Naive B cell (primary cell): Measurements from ENCODE around the gene GALNT10. TPM values are rescaled to one million over a fixed set of nuclear protein-coding genes. Genes with fewer than 3 reads are reported as not detected.

Experiments
- ATAC-seq, 2 donors: fragments of 150-1000 bp; cut with Tn5 transposase; 2 replicates each; pipeline ENCODE4 v1.10.0; 2021; ENCODE audit warnings: low read depth in 2 of 2, mild to moderate bottlenecking in 2 of 2, moderate library complexity in 2 of 2
- DNase-seq: peaks from one replicate; pipeline ENCODE4 v3.0.0; 2022
- H3K27ac Mint-ChIP-seq, 6 donors: one replicate each; pipeline ENCODE4 v1.8.0; 2020 to 2022; ENCODE audit warnings: mild to moderate bottlenecking in 6 of 6, mixed read lengths in 6 of 6, moderate library complexity in 5 of 6, inconsistent platforms in 2 of 6
- H3K27me3 Mint-ChIP-seq, 3 donors: one replicate each; pipeline ENCODE4 v1.8.0; 2021 to 2022; ENCODE audit warnings: mixed read lengths in 3 of 3, mild to moderate bottlenecking in 1 of 3
- H3K36me3 Mint-ChIP-seq, 2 donors: one replicate each; pipeline ENCODE4 v1.8.0; 2020 to 2022; ENCODE audit warnings: mixed read lengths in 2 of 2, inconsistent platforms in 1 of 2, mild to moderate bottlenecking in 1 of 2
- H3K4me1 Mint-ChIP-seq, 3 donors: one replicate each; pipeline ENCODE4 v1.8.0; 2020 to 2022; ENCODE audit warnings: mixed read lengths in 3 of 3, inconsistent platforms in 1 of 3, mild to moderate bottlenecking in 1 of 3, moderate library complexity in 1 of 3
- H3K4me3 Mint-ChIP-seq, 8 donors: one replicate each; pipeline ENCODE4 v1.8.0; 2020 to 2022; ENCODE audit warnings: mild to moderate bottlenecking in 8 of 8, mixed read lengths in 8 of 8, moderate library complexity in 8 of 8, inconsistent platforms in 2 of 8
- H3K9me3 Mint-ChIP-seq, 7 donors: one replicate each; pipeline ENCODE4 v1.8.0; 2020 to 2022; ENCODE audit warnings: mixed read lengths in 7 of 7, mild to moderate bottlenecking in 5 of 7, inconsistent platforms in 2 of 7, moderate library complexity in 1 of 7
- polyA plus RNA-seq, 6 donors: library from polyadenylated mRNA; unstranded; fragments of 300-500 nt; fragmentation: Illumina TruSeq; gene quantifications; one replicate each; pipeline ENCODE4 v1.2.3, GENCODE V29; 2021; ENCODE audit warnings: low read depth in 6 of 6

Gene GALNT10
- polyA plus RNA-seq, 6 donors from 2014 or later: 13.6 to 29.3 (median 19.7) TPM

DNA sequence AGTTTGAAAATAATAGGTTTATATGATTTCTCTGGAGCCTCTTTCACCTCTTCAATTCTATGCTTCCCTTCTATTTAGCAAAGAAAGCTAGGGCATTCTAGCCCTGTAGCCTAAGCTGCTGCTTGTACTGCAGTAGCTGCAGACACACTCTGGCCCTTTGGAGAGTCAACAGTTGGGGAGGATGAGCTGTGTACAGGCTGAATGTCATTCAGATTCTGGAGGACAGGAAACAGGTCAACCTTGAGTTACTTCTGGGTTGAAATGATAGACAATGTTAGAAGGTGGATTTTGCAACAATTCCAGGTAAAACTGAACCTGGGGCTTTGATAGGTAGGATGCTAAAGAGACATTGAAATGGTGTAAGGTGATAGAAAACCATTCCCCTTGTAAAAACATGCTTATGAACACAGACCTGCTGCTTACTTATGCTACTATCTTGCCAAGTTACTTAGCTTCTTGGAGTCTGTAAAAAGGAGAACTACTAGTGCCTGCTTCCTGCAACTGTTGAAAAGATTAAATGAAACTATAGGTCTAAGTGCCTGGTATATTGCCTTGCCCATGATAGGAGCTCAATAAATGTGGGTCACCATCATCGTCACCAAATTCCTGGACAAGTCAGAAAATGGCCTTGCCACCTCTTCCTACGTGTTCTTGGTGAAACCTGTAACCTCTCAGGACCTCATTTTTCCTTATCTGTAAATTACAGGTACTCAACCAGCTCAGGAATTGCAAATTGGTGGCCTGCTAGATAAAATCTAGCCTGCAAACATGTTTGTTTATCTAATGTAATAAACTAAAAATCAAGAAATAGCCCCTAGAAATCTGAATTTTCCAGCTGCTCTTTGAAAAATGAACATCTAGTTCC lies 83.7 kb downstream of the GALNT10 start:
- peak; percentile 9 for DNase-seq
- Mint-ChIP-seq H3K4me1 (peaks cover 43 to 44% (median 44%) of the 10 kb centered on the region in 3 donors), H3K4me3 (peak overlapping the region in 5 of 8 donors; percentile 40 to 81 (median 71)), H3K36me3 (peaks cover 0 to 5% of the 10 kb centered on the region in 2 donors), H3K9me3 (no peaks in the 10 kb centered on the region), H3K27ac (peak overlapping the region in 5 of 6 donors; percentile 51 to 89 (median 65)), H3K27me3 (no peaks in the 10 kb centered on the region)
- peak; percentile 68 to 79 for ATAC-seq

DNA sequence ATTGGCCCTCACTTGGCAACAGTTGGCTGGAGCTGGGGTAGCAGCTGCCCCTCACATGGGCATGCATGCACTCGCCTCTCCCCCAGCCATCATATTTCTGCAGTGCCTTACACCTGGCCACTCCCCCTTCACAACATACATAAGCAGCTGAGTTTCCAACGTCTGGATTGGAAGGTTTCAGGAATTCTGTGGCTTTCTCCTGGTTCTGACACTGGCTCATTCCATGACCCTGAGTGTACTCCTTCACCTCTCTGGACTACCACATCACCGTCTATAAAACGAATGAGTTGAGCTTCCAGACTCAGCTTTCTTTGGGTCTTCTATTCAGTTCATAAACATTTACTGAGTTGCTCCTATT lies 84.3 kb downstream of the GALNT10 start:
- no peaks in the 10 kb centered on the region for H3K9me3 Mint-ChIP-seq
- peak overlapping the region in 2 of 8 donors; percentile 25 to 26 for H3K4me3 Mint-ChIP-seq
- DNase-seq: no peak
- peaks cover 38 to 44% (median 44%) of the 10 kb centered on the region in 3 donors for H3K4me1 Mint-ChIP-seq
- H3K27ac Mint-ChIP-seq: peak overlapping the region in 2 of 6 donors; percentile 48 to 78
- H3K27me3 Mint-ChIP-seq: no peaks in the 10 kb centered on the region
- H3K36me3 Mint-ChIP-seq: peaks cover 0 to 5% of the 10 kb centered on the region in 2 donors
- no peak for ATAC-seq

DNA sequence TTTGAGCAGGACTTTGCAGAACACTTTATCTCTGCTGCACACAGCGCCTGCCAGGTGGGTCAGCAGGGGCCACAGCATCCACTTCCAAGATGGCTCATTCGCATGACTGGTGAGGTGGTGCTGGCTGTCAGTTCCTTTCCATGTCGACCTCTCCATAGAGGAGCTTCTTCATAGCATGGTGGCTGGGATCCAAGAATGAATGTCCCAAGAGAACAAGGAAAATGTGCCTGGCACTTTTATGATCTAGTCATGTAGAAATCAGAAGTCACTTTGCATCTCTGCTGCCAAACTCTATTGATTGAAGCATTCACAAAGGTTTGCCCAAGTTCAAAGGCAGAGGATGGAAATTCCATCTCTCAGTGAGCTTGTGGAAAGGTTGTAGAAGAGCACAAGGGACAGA lies 85.0 kb downstream of the GALNT10 start:
- ATAC-seq (no peak), DNase-seq (no peak)
- peaks cover 38 to 44% (median 44%) of the 10 kb centered on the region in 3 donors for H3K4me1 Mint-ChIP-seq
- H3K27ac Mint-ChIP-seq: peak overlapping the region in 1 of 6 donors; percentile 21
- peaks cover 0 to 5% of the 10 kb centered on the region in 2 donors for H3K36me3 Mint-ChIP-seq
- no peak overlapping the region for H3K4me3 Mint-ChIP-seq
- no peaks in the 10 kb centered on the region for H3K27me3 Mint-ChIP-seq
- H3K9me3 Mint-ChIP-seq: no peaks in the 10 kb centered on the region

DNA sequence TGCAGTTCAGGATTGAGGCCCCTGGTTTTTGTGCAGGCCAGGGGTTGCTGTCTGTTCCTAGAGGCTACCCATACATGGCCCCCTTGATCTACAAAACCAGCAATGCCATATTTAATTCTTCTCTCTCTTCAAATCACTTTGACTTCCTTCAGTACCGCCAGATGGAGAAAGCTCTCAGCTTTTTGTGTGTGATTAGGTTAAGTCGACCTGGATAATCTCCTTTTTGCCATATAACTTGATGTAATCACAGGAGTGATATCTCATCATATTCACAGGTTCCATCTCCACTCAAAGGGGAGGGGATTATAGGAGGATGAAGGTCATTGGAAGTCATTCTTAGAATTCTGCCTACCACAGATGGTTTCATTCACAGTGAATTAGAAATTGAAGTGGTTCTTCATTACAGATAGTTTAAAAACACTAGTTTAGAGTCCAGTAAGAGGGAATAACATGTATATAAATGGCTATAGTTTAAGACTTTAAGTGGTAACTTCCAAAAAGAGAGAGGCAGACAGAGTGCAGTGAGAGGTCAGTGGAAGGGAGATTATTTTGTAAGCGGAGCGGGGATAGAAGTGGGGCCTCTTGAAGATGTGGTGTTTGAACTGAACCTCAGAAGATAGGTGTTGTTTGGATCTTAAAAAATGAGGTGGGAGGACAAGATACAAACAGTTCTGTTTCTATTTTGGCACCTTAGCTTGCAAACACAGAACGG lies 85.9 kb downstream of the GALNT10 start:
- DNase-seq (no peak), ATAC-seq (no peak)
- Mint-ChIP-seq H3K9me3 (no peaks in the 10 kb centered on the region), H3K4me1 (peaks cover 37 to 43% (median 40%) of the 10 kb centered on the region in 3 donors), H3K36me3 (peaks cover 0 to 5% of the 10 kb centered on the region in 2 donors), H3K27me3 (no peaks in the 10 kb centered on the region), H3K4me3 (no peak overlapping the region), H3K27ac (peak overlapping the region in 3 of 6 donors; percentile 4 to 69 (median 10))

DNA sequence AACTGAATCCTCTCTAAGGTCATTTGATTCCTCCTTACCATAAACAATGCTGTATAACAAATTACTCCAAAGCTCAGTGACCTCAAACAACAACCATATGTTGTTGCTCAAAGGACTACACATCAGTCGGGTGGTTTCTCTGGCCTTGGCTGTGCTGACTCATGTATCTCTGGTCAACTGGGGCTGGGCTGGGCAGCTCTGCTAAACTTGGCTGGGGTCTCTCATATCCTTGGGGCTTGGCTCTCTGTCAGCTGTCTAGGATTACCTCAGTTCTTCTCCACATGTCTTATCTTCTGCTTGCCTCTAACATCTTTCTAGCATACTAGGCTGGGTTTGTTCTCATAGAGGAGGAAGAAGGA lies 86.4 kb downstream of the GALNT10 start:
- peaks cover 0 to 5% of the 10 kb centered on the region in 2 donors for H3K36me3 Mint-ChIP-seq
- no peak overlapping the region for H3K4me3 Mint-ChIP-seq
- no peaks in the 10 kb centered on the region for H3K27me3 Mint-ChIP-seq
- no peak for ATAC-seq
- DNase-seq: no peak
- H3K4me1 Mint-ChIP-seq: peaks cover 32 to 39% (median 35%) of the 10 kb centered on the region in 3 donors
- H3K9me3 Mint-ChIP-seq: no peaks in the 10 kb centered on the region
- peak overlapping the region in 2 of 6 donors; percentile 10 to 69 for H3K27ac Mint-ChIP-seq

DNA sequence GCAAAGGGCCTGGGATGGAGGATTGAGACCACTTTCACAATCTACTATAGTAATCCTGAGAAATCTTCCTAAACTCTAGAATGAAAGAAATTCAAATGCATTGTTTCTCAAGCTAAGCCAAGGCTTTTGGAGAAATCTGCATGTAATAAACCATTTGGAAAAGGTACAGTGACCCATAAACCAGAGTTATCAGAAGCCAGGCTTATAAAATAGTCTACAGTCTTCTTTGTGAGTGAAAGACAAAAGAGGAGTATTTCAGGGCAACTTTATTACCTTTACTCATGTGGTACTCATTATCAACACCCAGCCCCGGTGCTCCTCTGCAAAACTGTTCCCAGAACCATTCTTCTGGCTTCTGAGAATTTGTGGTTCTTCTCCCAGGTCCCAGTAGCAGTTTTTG lies 87.0 kb downstream of the GALNT10 start:
- Mint-ChIP-seq H3K27me3 (no peaks in the 10 kb centered on the region), H3K27ac (no peak overlapping the region), H3K4me3 (no peak overlapping the region), H3K4me1 (peaks cover 26 to 33% (median 29%) of the 10 kb centered on the region in 3 donors), H3K9me3 (no peaks in the 10 kb centered on the region), H3K36me3 (peaks cover 0 to 5% of the 10 kb centered on the region in 2 donors)
- ATAC-seq (no peak), DNase-seq (no peak)

DNA sequence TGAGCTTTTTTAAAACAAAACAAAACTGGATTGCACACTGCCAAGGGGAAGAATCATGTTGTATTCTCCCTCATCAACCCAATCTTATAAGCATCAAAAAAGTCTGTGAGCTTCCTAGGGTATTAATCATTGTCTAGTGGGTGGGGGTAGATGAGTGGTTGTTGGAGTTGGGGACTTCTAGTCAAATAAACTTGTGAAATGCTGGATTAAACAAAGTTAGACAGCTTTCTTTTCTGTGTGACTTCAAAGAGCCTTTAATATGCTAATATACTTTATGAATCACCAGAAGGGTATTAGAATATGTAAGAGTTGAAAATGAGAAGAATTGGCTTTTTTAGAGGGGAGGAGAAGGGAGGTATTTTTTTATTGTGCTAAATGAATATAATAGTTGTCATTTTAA lies 87.7 kb downstream of the GALNT10 start:
- peak overlapping the region in 1 of 6 donors; percentile 7 for H3K27ac Mint-ChIP-seq
- DNase-seq: no peak
- H3K4me3 Mint-ChIP-seq: no peak overlapping the region
- no peaks in the 10 kb centered on the region for H3K27me3 Mint-ChIP-seq
- no peaks in the 10 kb centered on the region for H3K9me3 Mint-ChIP-seq
- H3K36me3 Mint-ChIP-seq: peaks cover 0 to 5% of the 10 kb centered on the region in 2 donors
- H3K4me1 Mint-ChIP-seq: peaks cover 19 to 26% (median 22%) of the 10 kb centered on the region in 3 donors
- no peak for ATAC-seq

DNA sequence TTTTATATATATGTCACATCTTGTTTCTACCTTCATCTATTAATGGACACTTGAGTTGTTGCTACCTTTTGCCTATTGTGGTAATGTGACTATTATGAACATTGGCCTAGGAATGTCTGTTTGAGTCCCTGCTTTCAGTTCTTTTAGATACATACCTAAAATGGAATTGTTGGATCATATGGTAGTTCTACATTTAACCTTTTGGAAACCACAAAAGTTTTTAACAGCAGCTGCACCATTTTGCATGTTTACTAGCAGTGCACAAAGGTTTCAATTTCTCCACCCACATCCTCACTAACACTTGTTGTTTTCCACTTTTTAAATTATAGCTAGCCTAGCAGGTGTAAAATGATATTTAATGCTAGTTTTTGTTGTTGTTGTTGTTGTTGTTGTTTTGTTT lies 88.4 kb downstream of the GALNT10 start:
- no peak for DNase-seq
- Mint-ChIP-seq H3K27ac (no peak overlapping the region), H3K27me3 (no peaks in the 10 kb centered on the region), H3K4me1 (peaks cover 18 to 25% (median 22%) of the 10 kb centered on the region in 3 donors), H3K36me3 (peaks cover 0 to 5% of the 10 kb centered on the region in 2 donors), H3K9me3 (no peaks in the 10 kb centered on the region), H3K4me3 (no peak overlapping the region)
- ATAC-seq: no peak

DNA sequence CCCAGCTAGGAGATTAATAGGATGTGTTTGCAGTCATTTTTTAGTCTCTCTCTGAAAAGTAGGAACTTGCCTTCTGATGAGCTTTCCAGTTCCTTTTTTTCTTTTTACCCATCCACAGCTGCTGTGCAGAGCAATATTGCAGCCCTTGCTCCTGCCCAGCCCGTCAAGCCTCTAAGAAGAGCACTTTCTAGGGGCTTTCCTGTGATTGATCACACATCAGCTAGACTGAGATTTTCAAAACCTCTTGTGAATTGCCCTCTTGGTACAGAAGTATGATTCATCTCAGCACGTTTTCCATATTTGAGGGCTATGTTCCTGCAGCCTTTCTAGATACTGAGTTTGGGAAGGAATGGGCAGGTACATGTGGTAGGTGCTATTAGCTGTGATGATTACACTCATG lies 93.9 kb downstream of the GALNT10 start:
- peaks cover 29 to 40% (median 37%) of the 10 kb centered on the region in 3 donors for H3K4me1 Mint-ChIP-seq

DNA sequence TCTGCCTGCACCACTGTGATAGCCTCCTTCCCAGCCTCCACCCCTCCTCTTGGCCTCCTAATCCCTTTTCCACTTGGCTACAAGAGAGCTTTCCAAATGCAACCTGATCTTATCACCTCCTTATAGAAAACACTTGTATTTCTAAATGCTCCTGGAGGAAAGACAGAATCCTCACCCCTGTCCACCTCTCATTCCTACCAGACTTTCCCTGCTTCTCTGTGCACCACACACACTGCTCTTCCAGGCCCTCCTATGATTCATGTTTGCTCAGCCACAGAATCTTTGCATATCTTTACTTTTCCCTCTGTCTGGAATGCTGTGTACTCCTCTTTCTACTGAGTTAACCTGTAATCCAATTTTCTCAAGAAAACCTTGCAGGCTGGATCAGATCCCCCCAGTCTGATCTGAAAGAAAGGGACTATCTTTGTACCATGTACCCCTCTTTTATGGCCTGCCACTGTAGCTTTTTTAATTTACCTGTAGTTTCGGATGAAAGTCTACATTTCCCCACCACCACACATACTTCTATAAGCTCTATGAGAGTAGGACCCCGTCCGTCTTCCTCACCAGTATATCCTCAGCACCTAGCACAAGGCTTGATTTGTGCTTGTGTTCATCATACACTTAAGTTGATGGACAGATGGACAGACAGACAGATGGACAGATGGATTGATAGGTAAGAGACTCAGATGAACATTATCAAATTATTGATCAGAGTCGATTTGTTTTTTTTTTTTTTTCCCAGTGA lies 95.3 kb downstream of the GALNT10 start:
- no peak for DNase-seq
- Mint-ChIP-seq H3K4me3 (no peak overlapping the region), H3K4me1 (peaks cover 29 to 40% (median 37%) of the 10 kb centered on the region in 3 donors), H3K36me3 (peaks cover 0 to 4% of the 10 kb centered on the region in 2 donors), H3K27me3 (no peaks in the 10 kb centered on the region), H3K27ac (peak overlapping the region in 2 of 6 donors; percentile 9 to 50), H3K9me3 (no peaks in the 10 kb centered on the region)
- ATAC-seq: no peak

More for the DNA sequence above, 93.9 kb downstream of the GALNT10 start:
- DNase-seq (peak; percentile 31), ATAC-seq (peak; percentile 97 to 98)
- Mint-ChIP-seq H3K27me3 (no peaks in the 10 kb centered on the region), H3K4me3 (peak overlapping the region in 3 of 8 donors; percentile 17 to 33 (median 21)), H3K9me3 (no peaks in the 10 kb centered on the region), H3K27ac (peak overlapping the region in 1 of 6 donors; percentile 32), H3K36me3 (peaks cover 0 to 4% of the 10 kb centered on the region in 2 donors)

DNA sequence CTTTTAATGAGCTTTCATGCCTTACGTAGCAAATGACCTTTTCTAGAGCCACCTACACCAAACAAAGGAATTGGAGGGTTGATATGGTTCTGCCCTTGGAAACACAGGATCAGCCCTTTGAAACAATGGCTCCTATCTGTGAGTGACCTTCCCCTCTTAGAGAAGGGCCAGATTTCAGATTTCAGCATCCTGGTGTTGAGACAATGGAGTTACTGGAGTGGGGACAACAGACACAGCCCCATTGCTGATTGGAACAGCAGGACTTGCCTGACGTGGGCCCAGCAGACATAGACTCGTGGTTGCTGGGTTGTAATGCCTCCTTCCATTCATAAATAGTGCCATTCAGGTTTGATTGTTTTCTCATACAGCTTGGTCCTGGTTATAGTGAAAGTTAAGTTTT lies 96.0 kb downstream of the GALNT10 start:
- Mint-ChIP-seq H3K4me3 (no peak overlapping the region), H3K27ac (peak overlapping the region in 1 of 6 donors; percentile 50), H3K36me3 (peaks cover 0 to 4% of the 10 kb centered on the region in 2 donors), H3K4me1 (peaks cover 29 to 41% (median 40%) of the 10 kb centered on the region in 3 donors), H3K27me3 (no peaks in the 10 kb centered on the region), H3K9me3 (no peaks in the 10 kb centered on the region)
- ATAC-seq (no peak), DNase-seq (no peak)

DNA sequence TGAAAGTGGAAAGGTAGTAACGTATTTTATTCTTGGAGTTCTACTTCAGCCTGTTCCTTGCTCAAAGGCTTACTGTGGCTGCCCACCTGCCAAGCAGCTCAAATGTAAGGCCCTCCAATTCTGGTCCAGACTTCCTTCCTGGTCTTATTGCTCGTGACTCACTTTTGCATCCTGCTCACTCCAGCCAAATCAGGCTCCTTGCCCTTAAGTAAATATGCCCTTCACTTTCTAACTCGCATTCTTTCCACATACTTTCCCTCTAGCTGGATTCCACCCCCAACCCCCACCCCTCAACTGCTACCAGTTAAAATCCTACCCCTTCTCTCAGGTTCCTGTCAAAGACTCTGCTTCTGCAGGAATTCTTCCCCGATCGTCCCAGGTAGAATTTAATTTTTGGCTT lies 96.6 kb downstream of the GALNT10 start:
- Mint-ChIP-seq H3K9me3 (no peaks in the 10 kb centered on the region), H3K27me3 (no peaks in the 10 kb centered on the region), H3K4me3 (no peak overlapping the region), H3K27ac (no peak overlapping the region), H3K36me3 (peaks cover 0 to 4% of the 10 kb centered on the region in 2 donors), H3K4me1 (peaks cover 29 to 42% (median 40%) of the 10 kb centered on the region in 3 donors)
- ATAC-seq (no peak), DNase-seq (no peak)

DNA sequence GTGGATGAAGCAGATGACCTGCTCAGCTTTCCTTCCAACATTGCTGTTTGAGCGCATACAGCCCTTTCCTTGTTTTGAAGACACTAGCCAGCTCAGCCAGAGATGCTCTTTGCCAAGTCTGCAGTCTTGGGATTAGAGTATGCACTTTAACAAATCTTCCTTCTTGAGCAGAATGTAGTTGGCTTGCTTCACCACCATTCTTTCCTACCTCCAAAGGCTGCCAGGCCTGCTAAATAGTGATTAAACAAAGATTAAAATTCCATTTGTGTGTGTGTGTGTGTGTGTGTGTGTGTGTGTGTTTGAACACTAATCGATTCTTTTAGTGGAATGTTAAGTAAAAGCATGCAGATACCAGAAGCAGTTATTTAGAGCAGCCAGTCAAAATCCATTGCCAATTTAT lies 97.6 kb downstream of the GALNT10 start:
- ATAC-seq (no peak), DNase-seq (no peak)
- H3K27me3 Mint-ChIP-seq: no peaks in the 10 kb centered on the region
- no peaks in the 10 kb centered on the region for H3K9me3 Mint-ChIP-seq
- peaks cover 29 to 46% (median 40%) of the 10 kb centered on the region in 3 donors for H3K4me1 Mint-ChIP-seq
- H3K36me3 Mint-ChIP-seq: peaks cover 0 to 4% of the 10 kb centered on the region in 2 donors
- no peak overlapping the region for H3K27ac Mint-ChIP-seq
- H3K4me3 Mint-ChIP-seq: no peak overlapping the region
